ENCODE measurements around the gene GALNT12.

Gene GALNT12

DNA sequence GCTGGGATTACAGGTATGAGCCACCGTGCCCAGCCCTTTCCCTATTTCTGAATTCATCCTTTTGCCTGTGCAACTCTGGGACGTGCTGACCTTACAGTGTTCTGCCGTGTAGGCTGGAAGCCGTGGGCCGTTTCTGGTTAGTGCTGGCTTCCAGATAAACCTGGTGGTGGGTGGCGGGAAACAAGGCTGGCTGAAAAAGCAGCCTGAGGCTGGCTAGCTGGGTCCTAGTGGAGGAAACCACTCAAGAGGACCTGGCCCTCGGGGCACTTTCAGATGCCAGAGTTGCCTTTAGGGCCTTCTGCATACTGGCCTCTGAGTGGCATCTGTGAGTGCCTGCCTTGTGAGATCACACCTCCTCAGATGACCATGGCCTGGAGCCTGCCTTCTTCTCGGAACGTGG is 26.9 kb downstream of the GALNT12 start:
- DNase-seq, result no peak

DNA sequence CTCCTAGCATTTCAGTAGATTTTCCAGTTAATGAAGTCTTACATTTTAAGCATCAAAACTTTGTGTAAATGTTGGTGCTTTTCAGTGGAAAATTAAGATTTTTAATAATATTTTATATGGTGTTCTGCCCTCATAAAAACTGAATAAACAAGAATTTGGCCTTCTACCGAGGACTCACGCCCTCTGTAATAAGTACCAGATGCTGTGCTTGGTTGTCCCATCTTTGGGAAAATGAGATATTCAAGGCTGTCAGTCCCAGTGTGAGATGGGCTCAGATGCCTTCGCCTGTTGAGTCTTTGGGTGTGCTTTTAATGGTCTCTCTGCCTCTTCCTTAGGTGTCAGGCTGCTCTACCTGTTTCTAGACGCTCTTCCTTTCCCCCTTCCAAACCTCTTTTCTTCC is 28.7 kb downstream of the GALNT12 start:
- no peak for DNase-seq

GRCh38 chr9:98837516-98837915 is 30.0 kb downstream of the GALNT12 start:
- DNase-seq, result no peak

DNA sequence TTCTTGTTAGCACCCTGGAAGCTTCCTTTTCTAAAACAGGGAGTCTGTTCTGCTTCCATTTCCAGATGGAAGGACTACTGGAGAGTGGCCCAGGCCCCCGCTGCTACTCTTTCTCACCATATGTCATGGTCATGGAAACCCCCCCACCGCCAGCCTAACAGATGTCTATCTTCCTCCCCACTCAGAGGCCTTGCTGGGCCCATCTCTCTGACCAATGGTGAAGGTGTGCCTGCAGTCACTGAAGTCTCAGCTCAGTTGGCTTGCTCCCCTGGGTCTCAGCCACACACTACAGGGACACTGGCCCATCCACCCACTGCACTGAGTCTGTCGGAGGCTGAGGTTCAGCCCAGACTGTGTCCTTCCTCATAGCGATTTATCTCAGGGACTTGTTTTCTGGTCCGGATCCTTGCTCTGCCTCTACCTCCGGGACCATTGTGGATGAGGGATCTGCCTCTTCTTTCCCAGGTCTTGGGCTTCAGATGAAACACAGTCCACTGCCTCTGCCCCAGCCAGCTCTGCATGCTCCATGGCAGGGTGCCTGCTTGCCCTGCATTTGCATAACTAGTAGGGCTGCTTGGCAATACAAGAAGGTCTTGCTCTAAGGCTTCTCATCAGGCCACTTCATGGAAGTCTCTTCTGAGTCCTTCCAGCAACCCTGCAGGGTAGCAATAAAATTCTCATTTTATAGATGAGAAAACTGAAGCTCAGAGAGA is 30.8 kb downstream of the GALNT12 start:
- no peak for DNase-seq

DNA sequence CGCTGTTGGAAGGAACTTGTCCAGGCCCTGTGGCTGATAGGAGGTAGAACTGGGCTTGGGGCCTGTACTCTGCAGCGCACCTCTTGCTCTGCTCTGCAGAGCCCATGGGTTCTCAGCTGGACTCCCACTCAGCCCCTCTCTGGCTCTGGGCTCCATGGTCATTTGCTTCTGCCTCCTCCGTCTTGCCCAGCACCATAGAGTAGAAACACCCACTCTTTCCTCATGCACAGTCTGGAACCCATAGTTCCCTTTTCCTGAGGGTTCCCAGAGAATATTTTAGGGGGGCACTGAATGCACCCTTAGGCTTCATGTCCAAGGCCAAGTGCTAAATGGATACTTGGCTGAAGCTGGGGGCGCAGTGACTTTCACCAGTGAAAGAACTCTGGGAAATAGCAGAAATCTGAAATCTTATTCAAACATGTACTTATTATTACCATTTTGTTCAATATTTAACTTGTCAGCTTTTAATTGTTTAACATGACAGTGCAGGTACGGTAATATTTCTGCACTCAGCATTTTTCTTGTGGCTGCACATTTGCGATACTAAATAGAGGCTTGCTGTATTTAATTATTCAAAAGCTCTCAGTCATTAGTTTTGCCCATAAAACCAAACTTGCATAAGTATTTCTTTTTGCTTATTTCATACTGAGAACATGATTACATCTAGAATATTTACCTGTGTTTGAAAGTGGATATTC is 31.5 kb downstream of the GALNT12 start:
- no peak for DNase-seq

DNA sequence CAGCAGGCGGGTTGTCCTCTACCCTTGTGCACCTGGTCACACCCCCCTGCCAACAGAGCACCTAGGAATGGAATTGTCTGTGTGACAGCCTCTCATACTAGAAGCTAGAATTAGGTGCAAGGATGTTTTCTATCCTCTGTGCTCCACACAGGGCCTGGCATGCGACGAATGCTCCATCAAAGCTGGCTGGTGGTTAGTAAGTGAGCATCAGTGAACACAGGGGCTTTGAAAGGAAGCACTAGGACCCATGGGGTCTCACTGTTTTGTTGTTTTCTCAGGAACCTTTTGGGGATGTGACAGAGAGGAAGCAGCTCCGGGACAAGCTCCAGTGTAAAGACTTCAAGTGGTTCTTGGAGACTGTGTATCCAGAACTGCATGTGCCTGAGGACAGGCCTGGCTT is 32.3 kb downstream of the GALNT12 start:
- DNase-seq, result no peak

GRCh38 chr9:98842510-98842909 is 35.0 kb downstream of the GALNT12 start:
- no peak for DNase-seq

GRCh38 chr9:98846081-98846480 is 38.6 kb downstream of the GALNT12 start:
- DNase-seq, result no peak

DNA sequence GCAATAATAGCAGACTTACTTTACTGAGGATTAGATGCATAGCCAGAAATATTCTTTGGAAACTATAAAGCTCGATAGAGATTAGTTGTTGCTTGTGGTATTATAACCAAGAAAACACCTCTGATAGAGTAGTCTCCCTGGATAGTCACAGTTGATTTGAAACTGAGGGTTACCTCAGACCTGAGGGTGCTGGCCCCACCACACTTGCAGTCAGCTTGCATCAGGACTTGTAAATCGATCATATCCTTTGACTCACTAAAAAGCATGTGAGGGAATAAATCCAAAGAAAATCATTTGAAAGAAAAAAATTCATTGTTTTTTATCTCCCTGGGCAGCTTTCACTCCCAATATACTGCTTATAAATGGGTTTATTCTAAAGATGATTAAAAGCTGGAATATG is 39.4 kb downstream of the GALNT12 start:
- DNase-seq, result no peak

DNA sequence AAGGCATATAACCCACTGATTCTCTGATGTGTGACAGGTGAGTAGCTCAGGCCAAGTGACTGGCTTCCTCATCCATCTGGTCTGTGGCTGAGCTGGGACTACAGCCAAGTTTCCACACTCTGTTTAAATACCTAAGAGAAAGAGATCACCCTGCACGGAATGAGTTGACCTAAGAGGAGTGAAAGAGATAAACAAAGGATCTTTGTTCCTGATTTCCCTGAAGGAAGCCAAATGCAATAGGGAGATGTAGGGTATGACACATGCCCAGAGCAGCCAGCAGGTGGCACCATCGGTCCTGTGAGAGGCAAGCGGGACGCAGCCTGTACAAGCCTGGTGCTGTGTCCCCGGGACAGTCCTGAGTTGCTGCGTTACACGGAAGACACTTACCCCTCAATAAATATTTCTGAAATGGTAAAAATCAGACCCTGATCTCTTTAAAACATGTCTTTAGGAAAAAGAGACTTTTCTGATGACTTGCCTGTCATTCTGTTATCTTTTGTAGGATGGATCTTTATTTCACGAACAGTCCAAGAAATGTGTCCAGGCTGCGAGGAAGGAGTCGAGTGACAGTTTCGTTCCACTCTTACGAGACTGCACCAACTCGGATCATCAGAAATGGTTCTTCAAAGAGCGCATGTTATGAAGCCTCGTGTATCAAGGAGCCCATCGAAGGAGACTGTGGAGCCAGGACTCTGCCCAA is 41.1 kb downstream of the GALNT12 start:
- peak; percentile 73 for DNase-seq

DNA sequence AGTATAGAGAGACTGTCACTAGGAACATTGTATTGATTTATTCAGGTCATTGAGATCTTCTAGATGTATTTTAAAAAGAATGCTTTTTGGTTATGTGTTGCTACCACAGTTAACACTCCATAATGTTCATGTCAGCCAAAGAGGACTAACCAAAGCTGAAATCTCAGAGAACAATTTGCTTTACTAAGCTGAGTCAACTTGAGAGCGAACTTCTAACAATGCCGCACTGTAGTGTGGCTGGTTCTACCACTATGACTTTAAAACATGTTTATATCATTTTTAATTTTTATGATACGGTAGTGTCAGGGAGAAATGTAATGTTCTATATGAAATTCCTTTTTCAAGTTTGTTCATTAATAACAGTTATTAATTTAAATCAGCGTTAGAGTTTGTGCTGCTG is 42.1 kb downstream of the GALNT12 start:
- DNase-seq, result no peak

DNA sequence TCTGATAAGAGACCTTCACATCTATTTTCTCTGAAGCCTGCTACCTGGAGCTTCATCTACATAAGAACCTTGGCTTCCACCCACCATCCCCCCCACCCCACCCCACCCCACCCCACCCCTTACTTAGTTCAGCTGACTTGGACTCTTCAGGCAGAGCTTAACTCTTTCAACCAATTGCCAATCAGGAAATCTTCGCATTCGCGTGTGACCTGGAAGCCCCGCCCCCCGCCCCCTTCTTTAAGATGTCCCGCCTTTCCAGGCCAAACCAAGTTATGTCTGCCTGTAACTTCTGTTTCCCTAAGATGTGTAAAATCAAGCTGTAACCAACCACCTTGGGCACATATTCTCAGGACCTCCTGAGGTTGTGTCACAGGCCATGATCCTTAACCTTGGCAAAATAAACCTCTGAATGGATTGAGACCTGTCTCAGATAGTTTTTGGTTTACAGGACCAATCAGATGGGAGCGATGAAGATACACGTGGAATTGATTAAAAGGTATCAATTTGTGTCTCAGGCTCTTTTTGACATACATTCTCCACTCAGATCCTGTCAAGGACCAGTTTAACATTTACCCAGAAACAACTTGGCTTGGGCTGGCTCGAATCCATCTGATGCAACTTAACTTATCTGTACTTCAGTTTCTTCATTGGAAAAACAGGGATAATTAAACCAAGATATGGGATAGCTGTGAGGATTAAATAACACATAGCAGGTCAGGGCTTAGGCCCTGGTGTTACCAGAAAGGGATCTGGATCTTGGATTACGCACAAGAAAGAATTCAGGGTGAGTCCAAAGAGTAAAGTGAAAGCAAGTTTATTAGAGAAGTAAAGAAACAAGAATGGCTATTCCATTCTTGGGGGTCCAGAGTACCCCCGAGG is 43.6 kb downstream of the GALNT12 start:
- no peak for DNase-seq

- DNase-seq, result no peak
Observed at GRCh38 chr9:98851730-98852459, 44.4 kb downstream of the GALNT12 start.

GRCh38 chr9:98852460-98852734 is 44.9 kb downstream of the GALNT12 start:
- DNase-seq, result no peak

DNA sequence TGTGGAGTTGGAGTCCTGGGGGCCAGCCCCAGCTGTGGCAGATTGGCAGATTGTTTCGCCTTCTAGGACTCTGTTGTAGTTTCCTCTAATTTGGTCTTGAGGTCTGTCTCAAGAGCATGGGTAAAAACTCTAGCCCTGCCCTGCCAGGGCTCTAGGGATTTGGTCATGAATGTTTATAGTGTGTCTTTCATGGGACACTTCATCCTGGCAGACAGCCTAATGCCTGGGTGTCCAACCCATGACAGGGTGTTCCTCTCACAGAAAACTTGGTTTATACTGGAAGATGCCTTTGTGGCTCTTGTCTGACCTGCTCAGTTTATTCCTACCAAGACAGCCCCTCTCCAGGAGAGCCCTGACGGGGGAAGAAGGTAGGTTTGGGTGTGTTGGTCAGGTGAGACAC is 45.5 kb downstream of the GALNT12 start:
- DNase-seq, result no peak

DNA sequence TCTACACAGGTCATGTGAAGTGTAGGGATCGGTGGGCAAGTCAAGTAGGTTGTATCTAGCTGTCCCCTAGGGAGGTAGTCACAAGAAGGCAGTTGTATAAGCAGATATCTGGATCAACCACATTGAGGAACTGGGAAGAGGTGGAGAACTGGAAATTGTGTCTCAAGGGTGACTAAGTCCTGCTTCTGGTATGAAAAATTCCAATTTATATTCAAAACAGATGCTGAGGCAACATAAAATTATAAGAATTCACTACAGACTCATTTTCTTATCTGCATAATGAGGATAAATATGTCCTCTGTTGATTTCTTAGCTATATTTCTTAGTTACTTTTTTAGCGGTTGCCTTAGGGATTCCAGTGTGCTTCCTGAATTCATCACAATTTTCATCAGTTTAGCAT is 46.8 kb downstream of the GALNT12 start:
- DNase-seq, result no peak

- no peak for DNase-seq
Observed at GRCh38 chr9:98855592-98855991, 48.1 kb downstream of the GALNT12 start.

DNA sequence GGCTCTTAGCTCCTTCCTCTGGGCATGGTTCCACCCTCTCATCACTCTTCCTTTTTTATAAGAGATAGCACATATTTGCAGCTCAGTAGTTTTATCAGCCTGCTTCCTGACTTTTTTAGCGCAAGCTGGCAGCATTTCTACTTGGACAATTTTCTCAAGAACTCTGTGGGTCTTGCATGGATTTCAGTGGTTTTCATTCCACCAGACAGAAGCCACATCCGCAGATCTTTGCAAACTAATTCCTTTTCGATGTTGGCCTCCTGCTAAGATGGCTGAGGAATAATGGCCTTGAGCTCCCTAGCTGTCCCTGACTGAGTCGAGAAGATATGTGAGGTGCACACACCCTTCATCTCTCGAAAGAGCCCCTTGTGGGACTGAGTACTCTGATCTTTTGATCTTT is 49.5 kb downstream of the GALNT12 start:
- DNase-seq, result no peak

DNA sequence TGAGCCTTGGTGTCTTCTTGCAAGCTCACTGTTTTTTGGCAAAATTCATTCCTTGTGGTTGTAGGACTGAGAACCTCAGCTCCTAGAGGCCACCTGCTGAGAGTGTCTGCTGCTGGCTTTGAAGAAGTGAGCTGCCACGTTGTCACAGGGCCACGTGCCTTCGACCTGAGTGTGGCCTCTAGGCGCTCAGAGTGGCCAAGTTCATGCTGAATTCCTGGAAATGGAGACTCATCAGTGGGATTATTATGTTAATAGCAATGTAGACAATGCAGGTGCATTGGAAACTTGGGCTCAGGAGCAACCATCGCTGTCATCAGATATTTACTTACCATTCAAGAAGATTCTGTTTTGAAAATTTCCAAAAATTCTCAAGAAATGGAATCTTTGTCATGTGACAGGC is 52.5 kb downstream of the GALNT12 start:
- no peak for DNase-seq

GRCh38 chr9:98860871-98861293 is 53.4 kb downstream of the GALNT12 start:
- DNase-seq, result no peak

- DNase-seq, result no peak
Observed at GRCh38 chr9:98861781-98862504, 54.5 kb downstream of the GALNT12 start.

DNA sequence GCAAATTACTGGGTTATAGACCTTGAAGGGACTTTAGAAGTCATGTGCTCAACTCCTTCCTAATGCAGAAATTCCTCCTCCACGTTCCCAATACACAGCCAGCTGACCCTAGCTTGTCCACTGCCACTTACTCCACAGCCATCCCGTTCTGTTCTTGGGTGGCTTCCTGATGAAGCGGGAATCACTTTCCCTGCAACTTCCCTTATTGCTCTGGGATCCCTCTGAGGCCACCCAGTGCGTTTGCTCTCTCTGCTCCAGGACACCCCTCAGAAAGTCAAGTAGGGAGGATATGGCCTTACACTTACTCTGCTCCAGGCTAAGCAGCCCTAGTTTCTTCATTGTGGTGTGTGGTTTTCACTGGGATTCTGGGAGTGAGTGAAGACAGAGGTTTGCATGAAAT is 55.5 kb downstream of the GALNT12 start:
- DNase-seq, result no peak
